Islet of Langerhans (tissue), 1 donor: Measurements from ENCODE around the gene ERICH2.

Experiments
- FAIRE-seq: peaks from one replicate; lab custom pipeline; 2011; peaks lifted over from hg19 to GRCh38; lab: Jason Lieb, UNC

The ERICH2 gene

GRCh38 chr2:170843656-170844055 lies 73.5 kb downstream of the ERICH2 start:
- FAIRE-seq = no peak

GRCh38 chr2:170845343-170845742 lies 75.2 kb downstream of the ERICH2 start:
- FAIRE-seq = no peak

DNA sequence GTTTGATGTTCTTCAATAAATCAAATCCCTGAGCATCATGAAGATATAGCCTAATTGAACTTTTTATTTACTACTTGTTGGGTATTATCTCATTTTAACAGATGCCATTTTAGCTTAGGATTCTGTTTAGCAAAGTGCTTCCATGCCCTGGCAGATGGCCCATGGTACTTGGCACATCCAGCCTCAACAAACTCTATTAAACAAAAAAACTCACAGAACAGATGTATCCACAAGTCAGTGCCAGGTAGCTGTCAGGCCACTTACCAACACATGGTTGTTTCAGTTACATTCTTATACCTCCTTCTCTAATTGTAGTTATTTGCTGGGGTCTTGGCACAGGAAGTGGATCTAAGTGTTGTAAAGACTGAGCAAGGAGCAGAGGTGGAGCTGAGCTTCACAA lies 76.1 kb downstream of the ERICH2 start:
- FAIRE-seq = no peak

DNA sequence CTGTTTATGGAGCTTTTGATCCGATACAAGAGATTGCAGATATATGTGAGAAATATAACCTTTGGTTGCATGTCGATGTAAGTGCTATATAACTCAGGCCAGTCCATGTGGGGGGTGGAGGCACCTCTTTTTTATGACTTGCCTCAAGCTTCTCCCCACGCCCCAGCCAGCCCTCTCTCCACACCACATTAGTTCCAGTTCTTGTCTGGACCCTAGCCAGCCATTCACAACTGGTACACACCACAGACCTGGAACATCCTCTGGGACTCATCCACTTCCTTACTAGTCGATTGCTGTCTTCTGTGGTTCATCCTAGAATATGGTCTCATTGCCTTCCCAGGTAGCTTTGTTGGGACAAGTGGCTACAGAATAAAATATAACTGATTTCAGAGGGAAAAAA lies 77.5 kb downstream of the ERICH2 start:
- no peak for FAIRE-seq
